ENCODE data around the gene GATAD2A. TPM values are rescaled to one million over a fixed set of nuclear protein-coding genes. Genes with fewer than 3 reads are reported as not detected.

GATAD2A gene, protein sequence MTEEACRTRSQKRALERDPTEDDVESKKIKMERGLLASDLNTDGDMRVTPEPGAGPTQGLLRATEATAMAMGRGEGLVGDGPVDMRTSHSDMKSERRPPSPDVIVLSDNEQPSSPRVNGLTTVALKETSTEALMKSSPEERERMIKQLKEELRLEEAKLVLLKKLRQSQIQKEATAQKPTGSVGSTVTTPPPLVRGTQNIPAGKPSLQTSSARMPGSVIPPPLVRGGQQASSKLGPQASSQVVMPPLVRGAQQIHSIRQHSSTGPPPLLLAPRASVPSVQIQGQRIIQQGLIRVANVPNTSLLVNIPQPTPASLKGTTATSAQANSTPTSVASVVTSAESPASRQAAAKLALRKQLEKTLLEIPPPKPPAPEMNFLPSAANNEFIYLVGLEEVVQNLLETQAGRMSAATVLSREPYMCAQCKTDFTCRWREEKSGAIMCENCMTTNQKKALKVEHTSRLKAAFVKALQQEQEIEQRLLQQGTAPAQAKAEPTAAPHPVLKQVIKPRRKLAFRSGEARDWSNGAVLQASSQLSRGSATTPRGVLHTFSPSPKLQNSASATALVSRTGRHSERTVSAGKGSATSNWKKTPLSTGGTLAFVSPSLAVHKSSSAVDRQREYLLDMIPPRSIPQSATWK
- 100 to 1,000 TPM in 4 of 5 experiments, 10 to 100 TPM in 1; 97.9 to 123 (median 116) TPM for total RNA-seq
- 10 to 100 TPM; 11.3 to 25.7 TPM for polyA plus RNA-seq
- 128 reads per million, percentile 88 among the genes with 10 or more reads in this experiment for total RNA-seq

DNA sequence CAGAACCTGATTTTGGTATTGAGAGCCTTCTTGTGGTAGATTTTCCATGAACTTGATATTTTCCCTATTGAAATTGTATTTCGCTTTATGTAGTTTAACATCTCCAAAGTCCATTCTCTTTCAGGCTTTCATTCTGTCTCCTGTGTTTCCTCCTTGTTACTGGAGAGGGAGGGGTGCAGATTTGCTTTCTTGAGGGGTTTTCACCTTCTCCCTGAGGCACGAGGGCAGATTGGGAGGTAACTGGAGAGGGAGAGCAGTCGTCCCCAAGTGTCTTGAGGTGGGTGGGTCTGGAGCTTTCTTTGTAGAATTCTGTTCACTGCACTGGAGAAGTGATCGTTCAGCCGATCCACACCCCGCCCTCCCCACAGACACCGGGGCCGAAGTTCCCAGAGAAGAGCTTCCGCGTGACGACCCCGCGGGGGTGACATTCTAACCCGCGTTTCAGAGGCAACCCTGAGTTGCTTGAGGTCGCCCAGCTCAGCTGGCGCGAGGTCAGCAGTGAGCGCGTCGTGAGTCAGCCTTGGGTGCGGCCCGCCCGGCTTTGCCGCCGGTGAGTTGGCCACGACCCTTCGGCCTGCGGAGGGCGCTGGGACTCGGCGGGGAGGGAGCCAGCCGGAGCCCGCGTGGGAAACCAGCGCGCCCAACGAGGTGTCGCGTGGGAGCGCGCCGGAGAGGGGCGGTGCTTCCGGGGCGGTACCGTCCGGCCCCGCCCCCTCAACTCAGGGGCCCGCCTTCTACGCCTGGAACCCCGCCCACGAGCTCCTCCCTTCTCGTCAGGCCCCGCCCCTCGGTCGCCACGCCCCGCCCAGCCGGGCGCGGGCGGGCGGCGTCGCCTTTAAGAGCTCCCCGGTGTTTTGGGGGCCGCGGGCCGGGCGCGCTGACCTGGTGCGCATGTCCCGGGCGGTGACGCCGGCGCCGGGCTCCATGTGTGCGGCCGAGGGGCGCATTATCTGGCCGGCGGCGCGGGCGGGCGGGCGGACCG, at the start of gene GATAD2A:
TSS of gene GATAD2A (plus strand) at position 797 of the 982 bp plus-strand sequence. CDS start 59,671 bp downstream, outside the sequence.
- DNase-seq (peak; percentile 85 to 99 (median 90)), ATAC-seq (peak; percentile 96)
- no peaks in the 10 kb centered on the region for H3K27me3 ChIP-seq (ENCODE audit: control insufficient read depth in 2 of 2, insufficient read depth in 2 of 2, low read length in 2 of 2)
- POLR2A ChIA-PET, result interaction anchor here (0.6 to 4.7 kb wide), 20 partner anchors 10 to 212 kb away, joined by 3 to 36 read pairs (median 4); partner anchors contain the start of gene TSSK6
- H3K4me1 ChIP-seq (ENCODE audit: control insufficient read depth in 2 of 2, insufficient read depth in 2 of 2, low read length in 2 of 2), result peaks cover 26 to 38% of the 10 kb centered on the region in 2 donors
- H3K36me3 ChIP-seq (ENCODE audit: control insufficient read depth in 2 of 3, insufficient read depth in 3 of 3, low read length in 3 of 3), result no peaks in the 10 kb centered on the region
- intact Hi-C loops (cut with micrococcal nuclease), result loop anchor here (1.0 to 10.0 kb wide), 14 partner anchors 10 to 768 kb away; partner anchors contain the start of genes BORCS8 (in 2 of the 2), MAU2 (in 2 of the 2), RFXANK (in 2 of the 2) and SUGP1 (in 2 of the 2)
- Mint-ChIP-seq H3K27me3 (no peaks in the 10 kb centered on the region), H3K4me3 (peak within 1 kb of the TSS; percentile 89 to 97 (median 94)), H3K27ac (peak within 1 kb of the TSS; percentile 86 to 98 (median 92)), H3K36me3 (peaks cover 0 to 4% (median 0%) of the 10 kb centered on the region in 5 donors), H3K9me3 (no peaks in the 10 kb centered on the region), H3K4me1 (peaks cover 37 to 70% (median 66%) of the 10 kb centered on the region in 7 donors)
- CTCF ChIA-PET, result interaction anchor here (0.8 to 1.9 kb wide), 12 partner anchors 14 to 258 kb away, joined by 3 to 14 read pairs (median 4); no protein-coding TSS in a partner anchor
- H3K27ac ChIP-seq (ENCODE audit: low read depth, low read length), result peak within 1 kb of the TSS; percentile 86
- H3K4me3 ChIP-seq (ENCODE audit: low read length), result peak within 1 kb of the TSS; percentile 65
- H3K9me3 ChIP-seq (ENCODE audit: control insufficient read depth in 2 of 3, low read length in 3 of 3), result no peaks in the 10 kb centered on the region

DNA sequence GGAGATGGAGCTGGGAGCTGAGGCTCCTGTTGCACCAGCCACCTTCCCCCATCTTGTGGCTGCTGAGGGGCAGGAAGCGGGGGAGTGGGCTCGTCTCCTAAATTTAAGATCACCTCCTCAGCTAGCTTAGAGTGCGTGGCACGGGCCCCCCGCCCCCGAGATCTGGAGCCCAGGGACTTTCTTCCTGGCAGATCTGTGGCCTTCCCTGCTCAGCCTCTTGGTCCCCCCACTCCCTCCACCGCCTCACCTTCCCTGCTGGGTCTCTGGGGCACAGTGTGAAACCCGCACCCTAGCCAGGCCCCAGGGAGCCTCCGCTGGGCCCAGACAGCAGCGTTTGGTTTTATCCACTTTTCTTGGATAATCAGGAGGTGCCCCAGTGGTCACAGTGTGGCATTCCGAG, 49.0 kb upstream of the GATAD2A start:
- Mint-ChIP-seq H3K27ac (peak overlapping the region in 1 of 9 donors; percentile 8), H3K4me1 (peaks cover 10 to 31% (median 22%) of the 10 kb centered on the region in 7 donors), H3K4me3 (no peak overlapping the region), H3K9me3 (no peaks in the 10 kb centered on the region), H3K36me3 (peaks cover 0 to 23% (median 3%) of the 10 kb centered on the region in 5 donors), H3K27me3 (no peaks in the 10 kb centered on the region)
- Histone ChIP-seq H3K27ac (ENCODE audit: low read depth, low read length) (no peak overlapping the region), H3K27me3 (ENCODE audit: control insufficient read depth in 2 of 2, insufficient read depth in 2 of 2, low read length in 2 of 2) (no peaks in the 10 kb centered on the region), H3K4me1 (ENCODE audit: control insufficient read depth in 2 of 2, insufficient read depth in 2 of 2, low read length in 2 of 2) (peaks cover 8 to 15% of the 10 kb centered on the region in 2 donors), H3K9me3 (ENCODE audit: control insufficient read depth in 2 of 3, low read length in 3 of 3) (no peaks in the 10 kb centered on the region), H3K4me3 (ENCODE audit: low read length) (no peak overlapping the region), H3K36me3 (ENCODE audit: control insufficient read depth in 2 of 3, insufficient read depth in 3 of 3, low read length in 3 of 3) (peaks cover 0 to 57% (median 23%) of the 10 kb centered on the region in 3 experiments)
- ChIA-PET POLR2A (no interaction called here), CTCF (no interaction called here)
- intact Hi-C loops (cut with micrococcal nuclease), result no loop called here
- ATAC-seq, result no peak
- DNase-seq, result no peak

DNA sequence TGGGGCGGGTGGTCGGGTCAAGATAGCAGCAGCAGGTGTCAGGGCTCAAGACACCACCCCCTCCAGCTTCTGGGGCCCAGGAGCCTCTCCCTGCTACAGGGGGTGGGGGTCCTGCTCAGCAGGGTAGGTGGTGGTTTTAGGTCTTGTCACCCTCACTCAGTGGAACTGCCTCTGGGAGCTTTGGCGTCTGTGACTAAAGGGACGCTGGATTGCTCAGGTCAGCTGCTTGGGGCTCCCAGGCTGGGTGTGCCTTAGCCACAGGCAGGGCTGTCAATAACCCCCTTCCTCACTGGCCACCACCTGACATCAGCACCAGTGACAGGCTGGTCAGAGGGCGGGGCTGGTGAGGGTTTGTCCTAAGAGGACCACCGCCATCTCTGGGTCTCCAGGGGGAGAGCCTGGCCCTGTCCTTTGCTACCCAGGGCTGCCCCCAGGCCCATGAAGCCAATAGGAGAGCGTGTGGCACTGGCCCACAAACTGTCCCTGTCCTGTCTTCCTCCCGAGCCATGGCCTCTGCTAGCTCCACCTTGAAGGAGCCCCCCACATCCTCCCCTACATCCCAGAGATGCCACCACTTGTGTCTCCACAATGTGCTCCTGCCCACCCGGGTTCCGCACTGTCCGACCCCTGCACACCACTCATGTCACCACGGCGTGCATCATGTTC, 48.4 kb upstream of the GATAD2A start:
- Histone ChIP-seq H3K4me3 (ENCODE audit: low read length) (no peak overlapping the region), H3K27me3 (ENCODE audit: control insufficient read depth in 2 of 2, insufficient read depth in 2 of 2, low read length in 2 of 2) (no peaks in the 10 kb centered on the region), H3K9me3 (ENCODE audit: control insufficient read depth in 2 of 3, low read length in 3 of 3) (no peaks in the 10 kb centered on the region), H3K27ac (ENCODE audit: low read depth, low read length) (no peak overlapping the region), H3K36me3 (ENCODE audit: control insufficient read depth in 2 of 3, insufficient read depth in 3 of 3, low read length in 3 of 3) (peaks cover 0 to 54% (median 22%) of the 10 kb centered on the region in 3 experiments), H3K4me1 (ENCODE audit: control insufficient read depth in 2 of 2, insufficient read depth in 2 of 2, low read length in 2 of 2) (peaks cover 8 to 15% of the 10 kb centered on the region in 2 donors)
- ChIA-PET CTCF (interaction anchor here (0.5 kb wide), 1 partner anchor 23 kb away, joined by 3 read pairs; no protein-coding TSS in a partner anchor), POLR2A (interaction anchor here (0.7 kb wide), 1 partner anchor 166 kb away, joined by 5 read pairs; no protein-coding TSS in a partner anchor)
- Mint-ChIP-seq H3K36me3 (peaks cover 0 to 22% (median 2%) of the 10 kb centered on the region in 5 donors), H3K4me1 (peaks cover 12 to 35% (median 24%) of the 10 kb centered on the region in 7 donors), H3K27me3 (no peaks in the 10 kb centered on the region), H3K4me3 (no peak overlapping the region), H3K9me3 (no peaks in the 10 kb centered on the region), H3K27ac (peak overlapping the region in 5 of 9 donors; percentile 16 to 85 (median 77))
- DNase-seq (no peak), ATAC-seq (no peak)
- intact Hi-C loops (cut with micrococcal nuclease), result no loop called here

DNA sequence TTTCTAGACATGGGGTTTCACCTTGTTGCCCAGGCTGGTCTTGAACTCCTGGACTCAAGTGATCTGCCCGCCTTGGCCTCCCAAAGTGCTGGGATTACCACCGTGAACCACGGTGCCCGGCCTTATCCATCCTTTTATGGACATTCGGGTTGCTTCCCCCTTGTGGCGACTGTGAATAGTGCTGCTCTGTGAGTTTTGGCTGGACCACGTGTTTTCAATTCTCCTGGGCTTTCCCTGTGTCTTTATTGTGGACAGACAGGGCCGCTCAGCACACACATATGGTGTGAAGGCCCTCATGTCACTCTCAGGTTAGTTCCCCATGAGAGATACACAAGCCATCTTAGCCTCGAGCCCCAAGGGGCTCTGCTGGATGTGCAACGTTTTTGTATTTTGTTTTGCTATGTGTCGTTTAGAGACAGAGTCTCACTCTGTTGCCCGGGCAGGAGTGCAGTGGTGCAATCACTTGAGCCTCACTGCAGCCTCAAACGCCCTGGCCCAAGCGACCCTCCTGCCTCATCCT, 44.3 kb upstream of the GATAD2A start:
- ATAC-seq (peak; percentile 79), DNase-seq (peak; percentile 40 to 70 (median 57))
- Histone ChIP-seq H3K9me3 (ENCODE audit: control insufficient read depth in 2 of 3, low read length in 3 of 3) (no peaks in the 10 kb centered on the region), H3K36me3 (ENCODE audit: control insufficient read depth in 2 of 3, insufficient read depth in 3 of 3, low read length in 3 of 3) (peaks cover 0 to 13% (median 0%) of the 10 kb centered on the region in 3 experiments), H3K4me3 (ENCODE audit: low read length) (no peak overlapping the region), H3K4me1 (ENCODE audit: control insufficient read depth in 2 of 2, insufficient read depth in 2 of 2, low read length in 2 of 2) (peaks cover 15 to 21% of the 10 kb centered on the region in 2 donors), H3K27me3 (ENCODE audit: control insufficient read depth in 2 of 2, insufficient read depth in 2 of 2, low read length in 2 of 2) (no peaks in the 10 kb centered on the region), H3K27ac (ENCODE audit: low read depth, low read length) (no peak overlapping the region)
- H3K36me3 Mint-ChIP-seq, result peaks cover 0 to 4% (median 0%) of the 10 kb centered on the region in 5 donors
- H3K4me1 Mint-ChIP-seq, result peaks cover 18 to 51% (median 35%) of the 10 kb centered on the region in 7 donors
- peak overlapping the region in 8 of 10 donors; percentile 7 to 73 (median 54) for H3K4me3 Mint-ChIP-seq
- POLR2A ChIA-PET, result interaction anchor here (0.6 to 8.9 kb wide), 2 partner anchors 128 to 1645 kb away, joined by 3 to 101 read pairs; no protein-coding TSS in a partner anchor
- no peaks in the 10 kb centered on the region for H3K27me3 Mint-ChIP-seq
- H3K9me3 Mint-ChIP-seq, result no peaks in the 10 kb centered on the region
- H3K27ac Mint-ChIP-seq, result peak overlapping the region in 8 of 9 donors; percentile 5 to 78 (median 68)
- CTCF ChIA-PET, result interaction anchor here (0.6 to 3.0 kb wide), 8 partner anchors 44 to 345 kb away, joined by 3 to 25 read pairs (median 4); partner anchors contain the start of gene GATAD2A
- intact Hi-C loops (cut with micrococcal nuclease), result loop anchor here in 1 of 2 donors (2.0 kb wide), 1 partner anchor 214 kb away; no protein-coding TSS in a partner anchor

DNA sequence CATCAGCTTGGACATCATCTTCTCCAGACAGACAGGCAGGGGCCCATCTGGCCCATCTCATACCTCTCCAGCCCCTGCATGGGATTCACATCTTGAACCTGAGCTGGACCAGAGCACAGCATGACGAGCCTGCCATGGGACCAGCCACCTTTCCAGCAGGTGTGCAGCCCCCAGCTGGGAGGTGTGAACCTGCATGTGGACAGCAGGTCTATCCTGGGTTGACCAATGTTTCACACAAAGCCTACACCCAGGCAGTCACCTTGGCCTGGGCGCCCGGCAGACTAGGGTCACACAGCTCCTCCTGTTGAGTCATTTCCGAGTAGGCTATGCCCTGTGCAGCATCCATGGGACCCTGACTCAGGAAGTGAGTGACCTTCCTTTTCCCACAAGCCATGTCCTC, 43.4 kb upstream of the GATAD2A start:
- ChIA-PET POLR2A (interaction anchor here (0.6 to 8.9 kb wide), 7 partner anchors 27 to 290 kb away, joined by 3 to 101 read pairs (median 4); partner anchors contain the start of genes GATAD2A, NDUFA13 and TSSK6), CTCF (interaction anchor here (0.5 to 3.0 kb wide), 10 partner anchors 9 to 131 kb away, joined by 3 to 25 read pairs (median 4); partner anchors contain the start of gene GATAD2A)
- H3K27ac ChIP-seq (ENCODE audit: low read depth, low read length), result no peak overlapping the region
- H3K27me3 Mint-ChIP-seq, result no peaks in the 10 kb centered on the region
- DNase-seq (no peak), ATAC-seq (no peak)
- peaks cover 0 to 4% (median 0%) of the 10 kb centered on the region in 5 donors for H3K36me3 Mint-ChIP-seq
- H3K4me1 ChIP-seq (ENCODE audit: control insufficient read depth in 2 of 2, insufficient read depth in 2 of 2, low read length in 2 of 2), result peaks cover 22 to 29% of the 10 kb centered on the region in 2 donors
- peaks cover 0 to 3% (median 0%) of the 10 kb centered on the region in 3 experiments for H3K36me3 ChIP-seq (ENCODE audit: control insufficient read depth in 2 of 3, insufficient read depth in 3 of 3, low read length in 3 of 3)
- H3K4me3 ChIP-seq (ENCODE audit: low read length), result no peak overlapping the region
- peak overlapping the region in 4 of 9 donors; percentile 34 to 71 (median 54) for H3K27ac Mint-ChIP-seq
- H3K4me1 Mint-ChIP-seq, result peaks cover 22 to 59% (median 40%) of the 10 kb centered on the region in 7 donors
- H3K27me3 ChIP-seq (ENCODE audit: control insufficient read depth in 2 of 2, insufficient read depth in 2 of 2, low read length in 2 of 2), result no peaks in the 10 kb centered on the region
- no peaks in the 10 kb centered on the region for H3K9me3 Mint-ChIP-seq
- intact Hi-C loops (cut with micrococcal nuclease), result no loop called here
- peak overlapping the region in 1 of 10 donors; percentile 51 for H3K4me3 Mint-ChIP-seq
- H3K9me3 ChIP-seq (ENCODE audit: control insufficient read depth in 2 of 3, low read length in 3 of 3), result no peaks in the 10 kb centered on the region
